ENCODE data around the gene HNF1B.
"Not testable (repeated sequence)": the region's sequence is repeated elsewhere in the genome, so short reads cannot be mapped to it uniquely, and the experiment has no call there.

Gene HNF1B

DNA sequence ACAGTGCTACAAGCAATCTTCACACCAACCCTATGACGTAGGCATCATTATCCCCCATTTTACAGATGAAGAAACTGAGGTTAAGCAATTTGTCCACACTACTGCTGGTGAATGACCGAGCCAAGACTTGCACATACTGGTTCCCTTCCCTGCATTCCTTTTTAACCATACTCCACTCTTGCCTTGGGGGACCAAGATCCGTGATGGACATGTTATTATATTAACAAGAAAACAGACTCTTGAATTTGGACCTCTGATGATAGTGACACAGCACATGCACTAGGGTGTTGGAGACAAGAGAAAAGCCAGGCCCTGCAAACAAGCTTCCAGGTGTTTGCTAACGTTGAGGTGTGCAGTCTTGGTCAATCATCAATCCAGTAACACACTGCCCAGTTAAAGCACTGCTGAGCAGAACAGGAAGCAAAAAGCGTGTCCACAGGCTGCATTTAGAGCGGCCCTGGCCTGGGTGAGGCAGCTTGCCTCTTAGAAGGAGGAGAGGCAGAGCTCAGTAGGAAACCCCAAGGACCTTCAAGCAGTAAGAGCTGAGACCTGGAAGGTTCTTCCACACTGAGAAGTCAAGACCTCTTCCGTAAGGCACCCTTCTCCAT, 36.7 kb downstream of the HNF1B start:
- no peak for DNase-seq (ENCODE audit: low read depth in 2 of 2, low spot score in 1 of 2)

DNA sequence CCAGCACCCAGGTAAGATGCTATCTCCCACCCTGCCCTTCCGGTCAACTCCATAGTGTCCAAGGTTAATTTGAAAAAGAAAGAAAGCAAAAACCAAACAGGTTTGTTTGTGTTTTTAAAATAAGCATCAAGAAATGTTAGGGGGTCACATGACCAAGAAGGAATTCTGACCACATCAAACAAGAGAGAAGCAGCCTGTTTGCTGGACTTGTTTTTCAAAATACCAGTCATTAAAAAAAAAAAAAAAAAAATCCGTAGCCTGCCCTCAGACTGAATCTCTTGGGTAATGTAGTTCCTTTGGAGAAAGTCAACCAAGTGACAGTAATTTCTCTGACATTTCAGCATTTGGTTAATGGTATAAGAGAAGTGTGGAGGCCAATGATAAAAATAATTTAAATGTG, 38.4 kb downstream of the HNF1B start:
- DNase-seq (ENCODE audit: low read depth in 2 of 2, low spot score in 1 of 2), result no peak

DNA sequence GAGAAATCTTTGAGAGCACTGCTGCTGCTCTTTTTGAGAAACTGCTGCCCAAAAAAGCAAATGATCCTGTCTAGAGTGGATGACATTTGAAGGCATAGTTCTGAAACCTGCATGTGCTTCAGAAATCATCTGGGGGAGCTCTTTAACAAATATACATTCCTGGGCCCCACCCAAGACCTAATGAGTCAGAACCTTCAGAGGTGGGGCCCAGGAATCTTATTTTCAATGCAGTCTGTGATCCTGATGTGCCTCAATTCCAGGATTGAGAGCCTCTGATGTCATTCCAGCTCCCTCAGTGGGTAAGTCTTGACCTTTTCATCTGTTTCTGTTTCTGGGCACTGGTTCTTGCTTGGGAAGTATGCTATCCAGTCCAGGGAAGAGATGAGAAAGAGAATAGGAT, 42.3 kb downstream of the HNF1B start:
- no peak for DNase-seq (ENCODE audit: low read depth in 2 of 2, low spot score in 1 of 2)

DNA sequence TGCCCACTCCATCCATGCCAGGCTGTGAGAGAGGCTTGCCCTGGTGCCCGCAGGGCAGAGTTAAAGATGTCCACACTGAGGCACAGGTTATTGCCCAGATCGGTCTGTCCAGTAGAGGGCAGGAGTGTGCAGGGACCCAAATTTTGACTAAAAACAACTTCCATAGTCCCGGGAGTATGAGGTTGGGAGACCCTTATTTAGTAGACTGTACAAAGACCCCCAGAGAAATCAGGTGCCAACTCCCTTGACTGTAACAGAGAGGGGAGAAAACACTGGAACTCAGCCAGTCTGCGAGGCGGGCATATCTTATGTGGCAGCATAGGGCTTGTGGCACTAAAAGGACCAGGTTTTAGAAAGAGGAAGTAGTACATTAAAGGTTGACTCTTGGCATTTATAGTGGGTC, 43.4 kb downstream of the HNF1B start:
- DNase-seq (ENCODE audit: low read depth in 2 of 2, low spot score in 1 of 2), result no peak

DNA sequence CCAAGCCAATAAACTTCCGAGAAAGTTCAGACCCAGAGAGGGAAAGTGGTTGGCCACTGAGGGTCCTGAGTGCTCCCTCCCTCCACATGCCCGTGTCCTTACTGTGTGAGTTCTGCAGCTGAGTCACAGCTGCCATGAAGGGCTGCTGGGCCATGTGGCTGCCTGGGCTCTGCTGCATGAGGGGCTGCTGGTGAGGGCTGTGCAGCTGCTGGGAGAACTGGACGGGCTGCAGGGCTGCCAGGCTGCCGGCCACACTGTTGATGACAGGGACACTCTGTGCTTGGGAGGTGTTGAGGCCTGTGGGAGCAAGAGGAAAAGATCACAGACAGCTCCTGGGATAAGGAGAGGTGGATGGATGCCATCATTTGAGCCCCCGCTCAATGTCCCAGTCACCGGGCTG, 44.0 kb downstream of the HNF1B start:
- DNase-seq (ENCODE audit: low read depth in 2 of 2, low spot score in 1 of 2), result no peak

DNA sequence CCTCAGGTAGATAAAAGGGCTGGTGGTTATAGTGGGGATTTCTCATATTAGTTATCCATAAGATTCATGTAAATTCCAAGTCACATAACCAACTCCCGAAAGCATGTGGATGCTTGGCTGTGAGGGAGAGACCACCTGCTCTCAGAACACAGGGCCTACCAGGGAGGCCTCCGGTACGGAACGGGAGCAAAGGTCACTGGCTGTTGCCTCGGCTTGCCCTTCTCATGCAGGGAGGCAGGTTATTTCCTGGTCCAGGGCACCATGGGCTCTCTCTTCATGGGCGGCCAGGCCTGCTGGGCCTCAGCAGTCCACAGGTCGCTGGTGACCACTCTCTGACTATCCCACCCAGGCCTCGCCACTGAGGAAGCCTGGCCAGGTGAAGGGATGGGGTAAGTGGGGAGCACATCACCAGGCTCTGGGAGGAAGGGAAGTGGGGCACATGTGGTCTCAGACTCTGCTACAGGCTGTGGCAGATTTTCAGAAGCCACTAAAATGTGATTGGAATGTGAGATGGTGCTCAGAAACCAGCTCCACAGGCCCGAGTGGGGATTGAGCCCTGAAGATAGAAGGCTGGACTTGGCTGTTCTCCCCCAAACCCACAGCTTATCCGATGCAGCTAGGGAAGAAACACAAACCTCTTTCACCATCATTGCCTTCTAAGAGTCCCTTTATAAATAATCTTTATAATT, 45.4 kb downstream of the HNF1B start:
- no peak for DNase-seq (ENCODE audit: low read depth in 2 of 2, low spot score in 1 of 2)

DNA sequence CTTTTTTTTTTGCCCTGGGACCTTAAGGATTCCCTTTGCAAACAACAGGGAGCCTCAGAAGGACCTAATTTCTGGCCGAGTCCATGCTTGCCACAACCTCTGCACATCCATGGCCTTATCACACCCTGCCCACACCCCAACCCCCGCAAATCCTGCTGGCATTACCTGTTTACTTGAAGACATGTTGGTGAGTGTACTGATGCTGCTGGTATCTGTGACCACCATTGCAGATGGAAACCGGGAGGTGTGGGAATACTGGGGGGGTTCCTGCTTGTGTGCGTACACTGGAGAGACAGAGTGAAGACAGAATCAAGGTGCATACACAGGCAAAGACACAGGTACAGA, 46.0 kb downstream of the HNF1B start:
- DNase-seq (ENCODE audit: low read depth in 2 of 2, low spot score in 1 of 2), result no peak

DNA sequence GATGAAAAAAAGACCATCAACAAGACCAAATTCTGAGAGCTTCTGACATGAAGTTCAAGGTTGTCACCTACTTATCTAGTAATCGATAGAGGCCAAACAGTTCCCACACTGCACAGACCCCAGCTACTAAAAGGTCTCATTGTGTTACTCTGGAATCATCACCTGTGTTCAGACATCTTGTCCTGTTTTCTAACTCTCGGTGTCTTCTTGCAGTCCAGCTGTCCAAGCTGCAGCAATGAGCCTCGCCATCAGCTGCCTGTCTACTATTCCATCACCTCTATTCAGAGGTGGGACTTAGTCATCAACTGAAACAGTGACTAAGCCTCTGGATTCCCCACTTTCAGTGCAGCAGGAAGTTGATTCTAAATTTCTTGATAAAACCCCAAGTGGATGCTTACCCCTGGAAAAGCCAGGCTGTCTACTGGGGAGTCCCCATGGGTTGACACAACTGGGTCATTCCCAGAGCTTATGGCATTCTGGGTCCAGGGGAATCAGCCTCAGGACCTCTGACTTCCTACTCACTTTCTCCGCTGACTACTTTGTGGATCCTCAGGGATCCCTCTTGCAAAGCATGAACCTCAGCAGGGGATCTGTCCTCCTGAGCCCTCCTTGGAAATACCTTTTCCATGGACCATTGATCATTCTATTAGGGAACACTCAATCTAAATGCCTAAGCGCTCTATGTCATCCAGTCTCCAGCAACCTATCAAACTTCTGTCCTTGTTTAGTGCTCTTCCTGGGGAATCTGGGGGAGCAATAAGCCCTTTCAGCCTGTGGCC, 46.5 kb downstream of the HNF1B start:
- DNase-seq (ENCODE audit: low read depth in 2 of 2, low spot score in 1 of 2), result no peak

DNA sequence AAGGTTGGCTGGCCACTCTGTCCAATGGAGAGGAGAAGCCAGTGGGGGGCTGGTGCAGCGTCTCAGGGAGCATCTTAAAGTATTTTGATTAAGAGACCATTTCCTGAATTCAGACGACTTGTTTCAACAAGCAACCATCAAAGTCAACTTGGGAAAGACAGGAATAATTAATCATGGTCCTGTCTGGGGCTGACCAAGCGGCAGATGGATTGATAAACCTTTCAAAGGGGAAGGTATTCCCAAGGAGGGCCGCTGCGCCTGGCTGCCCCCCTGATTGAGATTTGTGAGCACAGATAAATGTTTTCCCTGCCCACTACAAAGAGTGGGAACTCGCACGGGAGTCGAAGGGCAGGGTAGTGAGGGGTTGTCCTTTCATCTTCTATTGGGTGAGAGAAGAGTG, 47.5 kb downstream of the HNF1B start:
- DNase-seq (ENCODE audit: low read depth in 2 of 2, low spot score in 1 of 2), result no peak

DNA sequence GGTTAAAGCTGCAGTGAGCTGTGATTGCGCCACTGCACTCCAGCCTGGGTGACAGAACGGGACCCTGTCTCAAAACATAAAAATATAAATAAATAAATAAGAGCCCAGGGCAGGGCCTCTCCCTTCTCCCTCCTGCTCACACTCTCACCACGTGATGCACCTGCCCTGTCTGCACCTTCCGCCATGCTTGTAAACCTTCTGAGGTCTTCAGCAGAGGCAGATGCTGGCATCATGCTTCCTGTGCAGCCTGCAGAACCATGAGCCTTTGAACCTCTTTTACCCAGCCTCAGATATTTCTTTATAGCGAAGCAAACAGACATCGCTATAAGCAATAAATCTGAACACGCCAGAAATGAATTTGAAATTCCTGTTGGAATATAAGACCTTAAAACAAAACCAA, 48.5 kb downstream of the HNF1B start:
- no peak for DNase-seq (ENCODE audit: low read depth in 2 of 2, low spot score in 1 of 2)

DNA sequence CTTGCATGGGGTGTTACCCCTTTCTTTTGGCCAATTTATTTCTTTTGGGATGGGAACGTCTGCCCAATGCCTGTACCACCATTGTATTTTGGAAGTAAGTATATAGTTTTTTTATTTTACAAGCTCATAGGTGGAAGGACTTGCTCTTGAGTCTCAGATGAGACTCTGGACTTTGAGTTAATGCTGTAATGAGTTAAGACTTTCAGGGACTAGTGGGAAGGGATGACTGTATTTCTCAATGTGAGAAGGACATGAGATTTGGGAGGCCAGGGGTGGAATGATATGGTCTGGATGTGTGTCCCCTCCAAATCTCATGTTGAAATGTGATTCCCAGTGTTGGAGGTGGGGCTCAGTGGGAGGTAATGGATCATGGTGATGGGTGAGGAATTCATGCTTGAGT, 49.1 kb downstream of the HNF1B start:
- no peak for DNase-seq (ENCODE audit: low read depth in 2 of 2, low spot score in 1 of 2)

DNA sequence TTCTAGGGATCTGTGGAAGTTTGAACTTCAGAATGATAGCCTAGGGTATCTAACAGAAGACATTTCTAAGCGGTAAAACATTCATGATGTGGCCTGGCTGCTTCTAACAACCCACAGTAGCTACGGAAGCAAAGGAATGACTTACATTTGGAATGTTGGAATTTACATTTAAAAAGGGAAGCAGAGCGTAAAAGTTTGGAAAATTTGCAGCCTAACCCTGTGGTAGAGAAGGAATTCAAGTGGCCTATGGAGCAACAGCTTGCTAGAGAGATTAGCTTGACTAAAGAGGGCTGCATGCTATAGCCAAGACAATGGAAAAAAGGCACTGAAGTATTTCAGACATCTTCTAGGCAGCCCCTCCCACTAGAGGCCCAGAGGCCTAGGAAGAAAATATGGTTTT, 50.1 kb downstream of the HNF1B start:
- no peak for DNase-seq (ENCODE audit: low read depth in 2 of 2, low spot score in 1 of 2)

DNA sequence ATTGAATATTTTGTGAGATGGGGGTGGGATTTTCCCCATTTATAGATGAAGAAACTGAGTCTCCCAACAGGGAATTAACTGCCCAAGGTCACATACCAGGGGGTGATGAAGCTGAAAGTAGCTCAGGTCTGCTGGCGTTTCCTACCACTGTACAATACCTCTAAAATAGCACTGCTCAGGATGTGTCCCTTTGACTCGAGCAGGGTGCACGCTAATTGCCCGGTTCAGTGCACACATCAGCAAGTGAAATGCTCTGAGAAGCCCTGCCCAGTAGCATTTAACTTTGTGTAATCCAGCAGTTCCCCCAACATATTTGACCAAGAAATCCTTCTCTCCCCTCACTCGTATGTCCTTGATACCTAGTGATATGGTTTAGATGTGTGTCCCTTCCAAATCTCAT, 51.5 kb downstream of the HNF1B start:
- no peak for DNase-seq (ENCODE audit: low read depth in 2 of 2, low spot score in 1 of 2)

DNA sequence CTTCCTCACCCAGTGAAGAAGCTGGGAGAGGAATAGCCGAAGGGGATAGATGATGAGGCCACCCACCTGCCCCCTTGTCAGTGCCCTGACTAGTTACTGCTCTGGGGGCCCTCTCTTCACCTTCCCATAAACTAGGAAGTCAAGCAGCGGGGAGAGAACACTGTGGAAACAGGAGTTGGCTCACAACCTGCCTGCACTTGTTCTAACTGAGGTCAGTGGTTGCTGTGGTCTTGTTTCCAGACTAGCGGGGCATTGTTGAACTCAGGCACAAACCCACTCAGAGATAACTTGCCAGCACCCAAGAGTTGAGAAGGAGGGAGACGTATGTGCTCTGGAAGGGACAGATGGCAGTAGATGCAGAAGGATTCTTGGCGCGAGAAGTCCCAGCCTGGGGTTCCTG, 53.1 kb downstream of the HNF1B start:
- DNase-seq (ENCODE audit: low read depth in 2 of 2, low spot score in 1 of 2), result no peak

DNA sequence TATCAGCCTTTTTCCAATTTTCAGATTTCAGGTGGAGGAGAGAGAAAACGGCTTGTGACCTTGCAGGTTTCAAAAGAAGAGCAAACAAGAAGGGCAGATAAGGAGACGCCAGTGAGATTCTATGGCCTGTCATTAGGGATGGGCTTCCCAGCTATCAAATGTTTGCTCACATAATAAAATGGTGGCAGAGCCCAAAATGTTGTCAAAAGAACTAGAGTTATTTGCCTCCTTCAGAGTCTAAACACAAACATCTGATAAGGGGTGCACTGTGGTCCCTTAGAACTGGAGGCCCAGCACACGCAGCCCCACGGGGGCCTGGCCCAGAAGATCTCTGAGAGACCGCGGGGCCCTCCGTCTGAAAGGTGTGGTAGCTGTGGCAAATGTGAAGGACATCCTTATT, 55.5 kb downstream of the HNF1B start:
- no peak for DNase-seq (ENCODE audit: low read depth in 2 of 2, low spot score in 1 of 2)

DNA sequence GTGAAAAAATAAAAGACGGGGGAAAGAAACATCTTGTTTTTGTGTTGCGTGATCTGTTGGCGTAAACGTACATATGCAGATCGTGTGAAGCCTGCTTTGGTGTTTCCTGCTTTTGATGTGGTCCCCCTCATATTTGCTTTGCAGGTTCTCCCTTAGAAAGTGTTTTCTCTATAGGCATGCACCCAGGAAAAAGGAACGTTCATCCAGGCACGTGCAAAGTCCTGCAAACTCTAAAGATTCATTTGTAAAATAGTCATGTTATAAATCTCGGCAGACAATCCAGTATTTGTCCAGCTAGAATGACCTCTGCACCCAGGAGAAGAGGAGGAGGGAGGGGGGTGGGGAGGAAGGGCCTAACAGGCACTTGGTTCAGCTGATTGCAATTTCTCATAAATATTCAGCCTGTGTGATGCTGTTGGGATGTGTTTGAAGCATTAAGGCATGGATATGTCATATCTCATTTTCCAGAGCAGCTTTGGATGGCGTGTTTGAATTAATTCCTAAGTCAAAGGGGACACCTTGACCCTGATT, 61.3 kb downstream of the HNF1B start:
- no peak for DNase-seq (ENCODE audit: low read depth in 2 of 2, low spot score in 1 of 2)

DNA sequence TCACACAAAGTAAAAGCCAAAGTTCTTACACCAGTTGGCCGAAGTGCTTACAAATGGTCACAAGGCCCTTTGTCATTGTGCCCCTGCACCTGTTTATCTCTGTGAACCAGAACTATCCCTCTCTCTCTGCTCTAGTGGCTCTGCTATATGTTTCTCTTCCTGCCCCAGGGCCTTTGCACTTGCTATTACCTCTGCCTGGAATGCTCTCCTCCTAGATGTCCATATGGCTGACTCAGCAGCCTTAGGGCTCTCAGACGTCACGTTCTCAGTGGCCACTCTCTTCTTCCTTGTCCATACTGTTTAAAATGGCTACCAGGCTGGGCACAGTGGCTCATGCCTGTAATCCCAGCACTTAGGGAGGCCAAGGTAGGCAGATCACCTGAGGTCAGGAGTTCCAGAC, 62.9 kb downstream of the HNF1B start:
- DNase-seq (ENCODE audit: low read depth in 2 of 2, low spot score in 1 of 2), result no peak

DNA sequence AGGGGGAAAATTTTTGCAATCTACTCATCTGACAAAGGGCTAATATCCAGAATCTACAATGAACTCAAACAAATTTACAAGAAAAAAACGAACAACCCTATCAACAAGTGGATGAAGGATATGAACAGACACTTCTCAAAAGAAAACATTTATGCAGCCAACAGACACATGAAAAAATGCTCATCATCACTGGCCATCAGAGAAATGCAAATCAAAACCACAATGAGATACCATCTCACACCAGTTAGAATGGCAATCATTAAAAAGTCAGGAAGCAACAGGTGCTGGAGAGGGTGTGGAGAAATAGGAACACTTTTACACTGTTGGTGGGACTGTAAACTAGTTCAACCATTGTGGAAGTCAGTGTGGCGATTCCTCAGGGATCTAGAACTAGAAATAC, 64.9 kb downstream of the HNF1B start:
- DNase-seq (ENCODE audit: low read depth in 2 of 2, low spot score in 1 of 2), result not testable (repeated sequence)

DNA sequence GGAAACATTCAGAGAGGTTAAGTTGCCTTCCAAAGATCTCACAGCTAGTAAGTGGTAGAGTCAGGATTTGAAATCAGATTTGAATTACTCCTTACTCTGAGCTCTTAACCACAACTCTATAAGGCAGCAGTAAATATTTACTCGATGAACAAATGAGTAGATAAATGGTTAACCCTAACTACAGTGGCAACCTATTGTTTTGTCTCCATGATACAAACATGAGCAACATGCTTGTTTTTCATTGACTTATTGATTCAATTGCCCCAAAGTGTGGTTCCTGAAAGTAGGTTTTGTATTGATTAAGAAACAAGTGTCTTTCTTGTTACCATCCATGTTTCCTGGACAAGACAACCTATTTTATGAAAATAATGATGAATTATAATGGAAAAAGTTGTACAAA, 66.8 kb downstream of the HNF1B start:
- no peak for DNase-seq (ENCODE audit: low read depth in 2 of 2, low spot score in 1 of 2)

DNA sequence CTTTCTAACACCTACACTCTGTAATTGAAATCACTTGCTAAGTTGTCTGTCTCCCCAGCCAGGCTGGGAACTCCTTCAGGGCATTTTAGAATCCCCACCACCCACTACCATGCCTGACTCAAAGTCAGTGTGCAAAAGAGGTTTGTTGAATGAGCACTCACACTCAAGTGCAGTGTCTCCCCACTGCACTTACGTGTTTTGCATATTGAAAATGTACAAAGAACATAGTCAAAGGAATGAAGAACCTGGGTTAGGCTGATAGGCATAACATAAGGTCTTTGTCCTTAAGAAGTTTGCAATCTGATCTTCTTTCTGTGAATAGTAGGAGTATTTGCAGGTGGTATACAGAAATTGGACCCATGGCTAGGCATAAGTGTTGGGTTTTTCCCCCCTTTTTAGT, 67.8 kb downstream of the HNF1B start:
- DNase-seq (ENCODE audit: low read depth in 2 of 2, low spot score in 1 of 2), result no peak

DNA sequence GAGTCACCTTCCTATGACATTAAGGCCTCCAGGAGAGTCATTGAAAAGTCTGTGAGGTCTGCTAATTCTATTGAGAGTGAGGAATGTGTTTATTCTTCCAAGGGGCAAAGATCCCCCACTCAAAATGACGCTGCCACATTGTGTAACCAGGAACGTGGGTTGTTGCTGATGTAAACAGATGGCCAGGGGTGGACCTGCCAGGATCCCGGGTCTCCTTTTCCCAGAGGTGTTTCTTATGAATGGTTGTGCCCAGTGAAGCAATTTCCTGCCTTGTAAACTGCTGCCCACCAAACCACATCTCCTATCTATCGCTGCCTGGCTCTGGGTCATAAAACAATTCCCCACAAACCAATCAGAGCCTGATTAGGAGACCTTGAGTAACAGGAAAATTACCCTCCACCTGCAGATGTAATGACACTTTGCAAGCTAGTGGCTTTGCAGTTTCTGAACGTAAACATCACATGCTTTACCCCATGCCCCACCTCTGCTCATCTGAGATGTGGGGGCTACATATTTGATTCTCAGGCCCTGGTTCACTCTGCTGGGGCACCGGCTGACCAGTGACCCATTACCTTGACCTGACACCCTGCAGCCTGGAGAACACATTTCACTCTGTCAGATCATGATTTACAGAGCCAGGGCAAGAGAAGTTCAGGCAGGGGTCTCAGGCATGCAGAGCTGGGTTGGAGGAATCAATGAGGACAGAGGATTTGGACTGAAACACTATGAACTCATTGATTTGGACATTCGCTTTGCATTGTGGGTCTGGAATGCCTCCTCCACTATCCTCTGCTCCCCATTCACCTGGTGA, 68.5 kb downstream of the HNF1B start:
- no peak for DNase-seq (ENCODE audit: low read depth in 2 of 2, low spot score in 1 of 2)

DNA sequence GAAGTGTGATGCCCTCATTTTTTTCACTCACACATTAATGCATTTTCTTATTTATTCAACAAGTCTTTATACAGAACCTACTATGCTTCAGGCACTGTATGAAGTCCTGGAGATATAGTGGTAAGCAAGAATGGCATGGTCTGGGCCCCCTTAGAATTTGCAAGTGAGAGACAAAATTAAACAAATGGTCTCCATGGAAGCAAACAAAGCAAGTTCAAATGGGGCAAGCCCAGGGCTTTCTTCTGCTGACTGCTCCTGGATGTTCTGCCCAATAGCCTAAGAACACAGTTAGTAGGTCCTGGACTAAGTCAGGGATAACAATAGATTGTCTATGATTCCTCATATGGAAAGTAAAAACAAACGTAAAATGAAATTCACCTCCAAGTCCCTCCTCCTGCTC, 70.3 kb downstream of the HNF1B start:
- no peak for DNase-seq (ENCODE audit: low read depth in 2 of 2, low spot score in 1 of 2)
